Measurements from ENCODE around the gene C20orf96. TPM values are rescaled to one million over a fixed set of nuclear protein-coding genes. Genes with fewer than 3 reads are reported as not detected.

Gene C20orf96
- total RNA-seq, 1 experiment from 2014 or later, result 25.7 TPM

- ChIA-PET CTCF (no interaction called here), POLR2A (ENCODE audit: unreplicated experiment) (interaction anchor here (0.5 kb wide), 1 partner anchor 8 kb away, joined by 3 read pairs; no protein-coding TSS in a partner anchor)
- Histone ChIP-seq H3K79me2 (ENCODE audit: low read depth) (no peaks in the 10 kb centered on the region), H4K20me1 (ENCODE audit: insufficient read depth) (no peaks in the 10 kb centered on the region), H3K9me2 (ENCODE audit: insufficient read depth) (no peaks in the 10 kb centered on the region), H3K27me3 (ENCODE audit: insufficient read depth, low read depth) (no peaks in the 10 kb centered on the region), H3K4me1 (replicated peaks; ENCODE audit: insufficient read depth) (peaks cover 14% of the 10 kb centered on the region), H3K27ac (no peak overlapping the region), H3F3A (ENCODE audit: insufficient read depth, low read depth) (peaks cover 6% of the 10 kb centered on the region; the same call in 1 of the 2 replicates), H3K9me3 (ENCODE audit: insufficient read depth, low read depth) (no peaks in the 10 kb centered on the region), H2AFZ (no peak overlapping the region), H3K36me3 (ENCODE audit: low read depth) (no peaks in the 10 kb centered on the region), H3K4me3 (no peak overlapping the region), H3K4me2 (no peak overlapping the region)
- TF ChIP-seq EZH2 (IDR thresholded peaks at IDR 0.05; ENCODE audit: low read depth), result no peak
- TF ChIP-seq CTCF (conservative IDR thresholded peaks at IDR 0.05), result no peak
- BruUV-seq (replicated peaks), result no TSS peak
- DNase-seq, result no peak
- intact Hi-C loops (cut with micrococcal nuclease; ENCODE audit: unreplicated experiment), result no loop called here
Observed at GRCh38 chr20:311609-312008, 21.1 kb upstream of the C20orf96 start.

GRCh38 chr20:310645-311044 lies 20.1 kb upstream of the C20orf96 start:
- Histone ChIP-seq H3K36me3 (ENCODE audit: low read depth) (no peaks in the 10 kb centered on the region), H3K4me1 (replicated peaks; ENCODE audit: insufficient read depth) (peaks cover 14% of the 10 kb centered on the region), H3K79me2 (ENCODE audit: low read depth) (no peaks in the 10 kb centered on the region), H3K4me2 (no peak overlapping the region), H2AFZ (no peak overlapping the region), H3F3A (ENCODE audit: insufficient read depth, low read depth) (peaks cover 6% of the 10 kb centered on the region; the same call in 1 of the 2 replicates), H3K4me3 (no peak overlapping the region), H3K9me3 (ENCODE audit: insufficient read depth, low read depth) (no peaks in the 10 kb centered on the region), H3K27me3 (ENCODE audit: insufficient read depth, low read depth) (no peaks in the 10 kb centered on the region), H4K20me1 (ENCODE audit: insufficient read depth) (no peaks in the 10 kb centered on the region), H3K9me2 (ENCODE audit: insufficient read depth) (no peaks in the 10 kb centered on the region), H3K27ac (no peak overlapping the region)
- no TSS peak for BruUV-seq (replicated peaks)
- ChIA-PET CTCF (no interaction called here), POLR2A (ENCODE audit: unreplicated experiment) (no interaction called here)
- intact Hi-C loops (cut with micrococcal nuclease; ENCODE audit: unreplicated experiment), result no loop called here
- TF ChIP-seq EZH2 (IDR thresholded peaks at IDR 0.05; ENCODE audit: low read depth) (no peak), CTCF (conservative IDR thresholded peaks at IDR 0.05) (no peak)
- no peak for DNase-seq

- TF ChIP-seq EZH2 (IDR thresholded peaks at IDR 0.05; ENCODE audit: low read depth) (no peak), CTCF (conservative IDR thresholded peaks at IDR 0.05) (no peak)
- no TSS peak for BruUV-seq (replicated peaks)
- H3F3A ChIP-seq (ENCODE audit: insufficient read depth, low read depth), result peaks cover 6% of the 10 kb centered on the region; the same call in 1 of the 2 replicates
- ChIA-PET POLR2A (ENCODE audit: unreplicated experiment) (no interaction called here), CTCF (no interaction called here)
- no peaks in the 10 kb centered on the region for H3K27me3 ChIP-seq (ENCODE audit: insufficient read depth, low read depth)
- H3K4me3 ChIP-seq, result no peak overlapping the region
- no peaks in the 10 kb centered on the region for H3K79me2 ChIP-seq (ENCODE audit: low read depth)
- no peak for DNase-seq
- H3K4me1 ChIP-seq (replicated peaks; ENCODE audit: insufficient read depth), result peaks cover 14% of the 10 kb centered on the region
- H3K27ac ChIP-seq, result no peak overlapping the region
- H2AFZ ChIP-seq, result no peak overlapping the region
- no peaks in the 10 kb centered on the region for H4K20me1 ChIP-seq (ENCODE audit: insufficient read depth)
- no peaks in the 10 kb centered on the region for H3K9me2 ChIP-seq (ENCODE audit: insufficient read depth)
- H3K36me3 ChIP-seq (ENCODE audit: low read depth), result no peaks in the 10 kb centered on the region
- no peak overlapping the region for H3K4me2 ChIP-seq
- H3K9me3 ChIP-seq (ENCODE audit: insufficient read depth, low read depth), result no peaks in the 10 kb centered on the region
- intact Hi-C loops (cut with micrococcal nuclease; ENCODE audit: unreplicated experiment), result no loop called here
Observed at GRCh38 chr20:309841-310644, 19.5 kb upstream of the C20orf96 start.

All from PC-9 (cell line).